Fibroblast of skin of right quadriceps (primary cell): ENCODE measurements around the gene RPS15.

Source experiments
- DNase-seq: peaks from one replicate; pipeline ENCODE4 v3.0.0-alpha.2; 2013

The RPS15 gene

GRCh38 chr19:1438035-1438932, at the start of gene RPS15:
RPS15 (plus strand) TSS chr19:1438396; CDS start chr19:1438426, 30 bp downstream.
- DNase-seq: peak; percentile 93

- DNase-seq: no peak
These were observed 49.6 kb upstream of the RPS15 start for GRCh38 chr19:1388637-1389026.

- DNase-seq: no peak
These were observed 48.9 kb upstream of the RPS15 start for GRCh38 chr19:1389033-1389940.

- no peak for DNase-seq
These were observed 47.2 kb upstream of the RPS15 start for GRCh38 chr19:1390890-1391423.

- DNase-seq: no peak
These were observed 45.8 kb upstream of the RPS15 start for GRCh38 chr19:1392407-1392806.

- no peak for DNase-seq
These were observed 45.2 kb upstream of the RPS15 start for GRCh38 chr19:1392939-1393530.

- no peak for DNase-seq
These were observed 44.4 kb upstream of the RPS15 start for GRCh38 chr19:1393841-1394240.

- DNase-seq: no peak
These were observed 43.7 kb upstream of the RPS15 start for GRCh38 chr19:1394252-1395193.

GRCh38 chr19:1395194-1396018, 42.8 kb upstream of the RPS15 start:
- DNase-seq: no peak

GRCh38 chr19:1396019-1396767, 42.0 kb upstream of the RPS15 start:
- DNase-seq: no peak

GRCh38 chr19:1396768-1397679, 41.2 kb upstream of the RPS15 start:
- no peak for DNase-seq

GRCh38 chr19:1397838-1398237, 40.4 kb upstream of the RPS15 start:
- no peak for DNase-seq

- DNase-seq: no peak
These were observed 39.1 kb upstream of the RPS15 start for GRCh38 chr19:1399079-1399478.

GRCh38 chr19:1399745-1400144, 38.5 kb upstream of the RPS15 start:
- no peak for DNase-seq

GRCh38 chr19:1400281-1401137, 37.7 kb upstream of the RPS15 start:
- DNase-seq: no peak

GRCh38 chr19:1401138-1401888, 36.9 kb upstream of the RPS15 start, which contains the start of gene GAMT:
GAMT (minus strand) TSS chr19:1401542; CDS start chr19:1401476, 66 bp downstream.
- DNase-seq: peak; percentile 39

- no peak for DNase-seq
These were observed 36.3 kb upstream of the RPS15 start for GRCh38 chr19:1401889-1402217.
